Vagina (tissue), 2 donors: ENCODE data around the gene ZCWPW1. TPM values are rescaled to one million over a fixed set of nuclear protein-coding genes. Genes with fewer than 3 reads are reported as not detected.
A peak's percentile ranks its signal among the peaks of the same experiment; 100 is the strongest.

Experiments used
- DNase-seq, 2 donors: peaks; one replicate each; pipeline ENCODE4 v3.0.0-alpha.2; 2017; ENCODE audit errors: extremely low spot score in 2 of 2
- H3K27ac ChIP-seq: fragments of 200-600 bp; sonication (generic); one replicate; pipeline ENCODE4 v1.5.1; 2019
- H3K27me3 ChIP-seq: fragments of 200-600 bp; sonication (generic); one replicate; pipeline ENCODE4 v1.5.1; 2019
- H3K36me3 ChIP-seq, 2 donors: fragments of 200-600 bp; sonication (generic); one replicate each; pipeline ENCODE4 v1.5.1; 2017 to 2019
- H3K4me1 ChIP-seq: fragments of 200-600 bp; sonication (generic); one replicate; pipeline ENCODE4 v1.5.1; 2019
- H3K4me3 ChIP-seq, 2 donors: fragments of 200-600 bp; sonication (generic); 1 replicate in 1 of 2; 2 replicates in 1 of 2; pipeline ENCODE4 v1.5.1; 2016 to 2019
- H3K9me3 ChIP-seq: fragments of 200-600 bp; sonication (generic); one replicate; pipeline ENCODE4 v1.5.1; 2019
- CTCF ChIP-seq, 3 experiments: fragments of 450-650 bp in 2 of 3; fragments of 200-600 bp in 1 of 3; sonication (generic) in 1 of 3; IDR thresholded peaks; one replicate each; pipeline ENCODE4 v1.5.1; 2017 to 2019; ENCODE audit warnings: antibody characterized with exemption in 3 of 3, mild to moderate bottlenecking in 2 of 3, moderate library complexity in 2 of 3
- POLR2A ChIP-seq, 2 donors: fragments of 450-650 bp; IDR thresholded peaks; one replicate each; pipeline ENCODE4 v1.6.1; 2017; ENCODE audit warnings: antibody characterized with exemption in 2 of 2, mild to moderate bottlenecking in 2 of 2, moderate library complexity in 2 of 2
- POLR2AphosphoS5 ChIP-seq, 2 donors: sonication (generic); formaldehyde crosslinking; IDR thresholded peaks; one replicate each; pipeline ENCODE4 v1.9.0; 2017; ENCODE audit warnings: antibody characterized with exemption in 2 of 2, mild to moderate bottlenecking in 2 of 2, low read depth in 1 of 2; ENCODE audit not compliant: insufficient read depth in 1 of 2
- intact Hi-C: fragments of 100-400 bp; cut with DNase I; formaldehyde crosslinking; loops from one replicate; pipeline ENCODE4 v1.15.1; 2023
- total RNA-seq: library from RNA; depleted of rRNA; stranded (reverse); fragments of >200 nt; gene quantifications from one replicate; pipeline ENCODE4 v1.2.3, GENCODE V29; 2016

Gene ZCWPW1
- total RNA-seq, 1 donor from 2014 or later = 5.9 TPM

- peak overlapping the region; percentile 88 to 92 for H3K4me3 ChIP-seq
- no peak for DNase-seq
- intact Hi-C loops = loop anchor here (10.0 kb wide), 1 partner anchor 199 kb away; the partner anchor contains the start of gene GNB2
- H3K9me3 ChIP-seq = no peaks in the 10 kb centered on the region
- no peaks in the 10 kb centered on the region for H3K27me3 ChIP-seq
- H3K4me1 ChIP-seq = peaks cover 67% of the 10 kb centered on the region
- H3K27ac ChIP-seq = peak overlapping the region; percentile 92
- peaks cover 0 to 20% of the 10 kb centered on the region in 2 donors for H3K36me3 ChIP-seq
- no peak for TF ChIP-seq CTCF (IDR thresholded peaks at IDR 0.05)
Measured at GRCh38 chr7:100475549-100475948, 47.0 kb upstream of the ZCWPW1 start.

DNA sequence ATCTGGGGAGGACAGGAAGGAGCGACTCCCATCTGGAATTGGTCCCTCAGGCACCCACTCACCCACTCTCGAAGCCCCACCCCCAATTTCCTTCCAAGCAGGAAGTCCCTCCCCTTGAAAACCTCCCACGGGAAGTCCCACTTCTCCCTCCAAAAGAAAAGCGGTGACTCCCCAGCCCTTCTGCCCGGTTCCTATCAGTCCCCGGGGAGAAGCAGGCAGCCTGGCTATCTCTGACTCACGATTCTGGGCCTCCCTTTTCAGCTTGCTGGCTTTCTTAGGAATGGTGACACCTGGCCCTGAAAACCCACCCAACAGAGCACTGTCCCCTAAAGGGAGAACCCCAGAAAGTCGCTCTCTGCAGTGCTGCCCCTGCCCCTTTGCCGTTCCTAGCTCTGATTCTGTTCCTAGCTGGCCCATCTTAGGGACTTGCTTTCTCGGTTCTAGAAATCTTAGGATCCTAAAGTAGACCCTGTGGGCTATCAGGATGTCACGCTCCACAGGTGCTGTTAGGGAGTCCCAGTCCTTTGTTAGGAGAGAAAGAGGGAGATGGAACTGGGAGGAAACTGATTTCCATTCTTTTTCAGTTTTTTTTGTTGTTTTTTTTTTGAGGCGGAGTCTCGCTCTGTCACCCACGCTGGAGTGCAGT is 44.5 kb upstream of the ZCWPW1 start:
- no peak for DNase-seq
- Histone ChIP-seq H3K4me1 (peaks cover 74% of the 10 kb centered on the region), H3K4me3 (peak overlapping the region in 1 of 2 donors; percentile 7), H3K27ac (peak overlapping the region; percentile 54), H3K27me3 (no peaks in the 10 kb centered on the region), H3K36me3 (peaks cover 0 to 20% of the 10 kb centered on the region in 2 donors), H3K9me3 (no peaks in the 10 kb centered on the region)
- intact Hi-C loops = loop anchor here (5.0 to 10.0 kb wide), 2 partner anchors 84 to 202 kb away; partner anchors contain the start of gene GNB2
- TF ChIP-seq CTCF (IDR thresholded peaks at IDR 0.05) = no peak

DNA sequence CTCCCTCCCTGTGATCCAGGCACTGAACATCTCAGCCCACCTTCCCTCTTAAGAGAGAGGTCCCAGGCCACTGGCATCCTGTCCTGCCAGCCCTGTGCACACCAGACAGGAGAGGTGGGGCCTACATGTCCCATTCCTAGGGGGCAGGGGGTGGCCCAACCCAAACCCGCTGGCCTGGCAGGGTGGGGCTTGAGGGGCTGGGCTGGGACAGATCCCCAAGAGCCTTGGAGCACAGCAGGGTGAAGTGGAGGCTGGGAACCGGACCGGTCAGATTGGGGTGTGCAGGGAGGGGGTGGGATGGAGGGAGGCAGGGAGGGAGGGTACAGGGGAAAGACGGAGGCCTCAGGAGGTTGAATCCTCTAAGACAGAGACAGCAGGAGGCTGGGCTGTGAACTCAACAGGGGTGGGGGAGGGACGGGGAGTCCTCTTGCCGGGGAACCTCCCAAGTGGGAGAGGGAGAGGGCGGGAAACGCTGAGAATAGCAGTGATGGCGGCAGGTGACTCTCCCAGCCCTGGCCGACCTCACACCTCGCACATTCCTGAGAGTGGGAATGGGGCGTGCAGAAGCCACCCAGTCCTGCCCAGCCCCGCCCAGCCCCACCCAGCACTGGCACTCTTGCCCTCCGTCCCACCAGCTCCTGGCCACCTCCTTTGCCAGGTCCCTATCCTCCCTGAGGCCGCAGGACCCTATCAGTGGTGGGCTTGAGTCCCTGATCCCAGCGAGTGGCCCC is 43.8 kb upstream of the ZCWPW1 start:
- intact Hi-C loops = loop anchor here (5.0 to 10.0 kb wide), 2 partner anchors 85 to 203 kb away; partner anchors contain the start of gene GNB2
- Histone ChIP-seq H3K9me3 (no peaks in the 10 kb centered on the region), H3K27ac (peak overlapping the region; percentile 54), H3K4me3 (no peak overlapping the region), H3K36me3 (peaks cover 0 to 20% of the 10 kb centered on the region in 2 donors), H3K27me3 (no peaks in the 10 kb centered on the region), H3K4me1 (peaks cover 73% of the 10 kb centered on the region)
- no peak for DNase-seq
- TF ChIP-seq POLR2A (IDR thresholded peaks at IDR 0.05) = no peak
- TF ChIP-seq CTCF (IDR thresholded peaks at IDR 0.05) = no peak
- no peak for TF ChIP-seq POLR2AphosphoS5 (IDR thresholded peaks at IDR 0.05; ENCODE audit: insufficient read depth in 1 of 2, low read depth in 1 of 2)

DNA sequence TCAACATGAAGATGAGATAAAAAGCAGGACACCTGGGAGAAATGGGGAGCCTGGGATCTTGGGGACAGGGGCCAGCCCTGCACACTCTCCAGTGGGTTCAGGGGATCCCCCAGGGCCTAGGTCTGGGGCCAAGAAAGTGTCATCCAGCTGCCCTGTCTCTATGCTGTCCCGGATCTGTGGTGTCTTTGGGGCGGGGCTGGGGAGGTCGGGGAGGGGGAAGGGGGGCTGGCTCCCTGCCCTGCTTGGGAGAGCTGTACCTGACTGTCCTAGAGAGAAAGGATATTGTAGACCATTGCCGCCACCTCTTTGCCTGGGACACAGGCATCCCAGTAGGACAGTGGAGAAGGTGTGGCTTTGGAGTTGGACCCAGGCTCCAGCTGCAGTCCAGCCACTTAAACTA is 42.5 kb upstream of the ZCWPW1 start:
- no peaks in the 10 kb centered on the region for H3K9me3 ChIP-seq
- H3K27me3 ChIP-seq = no peaks in the 10 kb centered on the region
- H3K4me1 ChIP-seq = peaks cover 71% of the 10 kb centered on the region
- intact Hi-C loops = loop anchor here (5.0 to 10.0 kb wide), 2 partner anchors 86 to 204 kb away; partner anchors contain the start of gene GNB2
- TF ChIP-seq POLR2A (IDR thresholded peaks at IDR 0.05) (no peak), CTCF (IDR thresholded peaks at IDR 0.05) (no peak), POLR2AphosphoS5 (IDR thresholded peaks at IDR 0.05; ENCODE audit: insufficient read depth in 1 of 2, low read depth in 1 of 2) (no peak)
- H3K36me3 ChIP-seq = peaks cover 0 to 20% of the 10 kb centered on the region in 2 donors
- H3K27ac ChIP-seq = no peak overlapping the region
- H3K4me3 ChIP-seq = no peak overlapping the region
- DNase-seq = no peak
